ENCODE measurements around the gene MAGEB1.

The MAGEB1 gene

GRCh38 chrX:30283456-30284200, 36.7 kb downstream of the MAGEB1 start:
- TF ChIP-seq CTCF (IDR thresholded peaks at IDR 0.05), result no peak
- Histone ChIP-seq H3K4me3 (ENCODE audit: low read depth, low read length) (no peak overlapping the region), H2AFZ (no peak overlapping the region), H3K9me3 (ENCODE audit: control insufficient read depth, low read length) (no peaks in the 10 kb centered on the region), H3K36me3 (ENCODE audit: control insufficient read depth, insufficient read depth, low read length) (no peaks in the 10 kb centered on the region), H3K27ac (no peak overlapping the region), H3K9ac (no peak overlapping the region), H3K4me1 (no peaks in the 10 kb centered on the region), H3K4me2 (ENCODE audit: low read length) (no peak overlapping the region), H3K27me3 (ENCODE audit: control insufficient read depth, insufficient read depth, low read length) (no peaks in the 10 kb centered on the region), H3K79me2 (no peaks in the 10 kb centered on the region)

DNA sequence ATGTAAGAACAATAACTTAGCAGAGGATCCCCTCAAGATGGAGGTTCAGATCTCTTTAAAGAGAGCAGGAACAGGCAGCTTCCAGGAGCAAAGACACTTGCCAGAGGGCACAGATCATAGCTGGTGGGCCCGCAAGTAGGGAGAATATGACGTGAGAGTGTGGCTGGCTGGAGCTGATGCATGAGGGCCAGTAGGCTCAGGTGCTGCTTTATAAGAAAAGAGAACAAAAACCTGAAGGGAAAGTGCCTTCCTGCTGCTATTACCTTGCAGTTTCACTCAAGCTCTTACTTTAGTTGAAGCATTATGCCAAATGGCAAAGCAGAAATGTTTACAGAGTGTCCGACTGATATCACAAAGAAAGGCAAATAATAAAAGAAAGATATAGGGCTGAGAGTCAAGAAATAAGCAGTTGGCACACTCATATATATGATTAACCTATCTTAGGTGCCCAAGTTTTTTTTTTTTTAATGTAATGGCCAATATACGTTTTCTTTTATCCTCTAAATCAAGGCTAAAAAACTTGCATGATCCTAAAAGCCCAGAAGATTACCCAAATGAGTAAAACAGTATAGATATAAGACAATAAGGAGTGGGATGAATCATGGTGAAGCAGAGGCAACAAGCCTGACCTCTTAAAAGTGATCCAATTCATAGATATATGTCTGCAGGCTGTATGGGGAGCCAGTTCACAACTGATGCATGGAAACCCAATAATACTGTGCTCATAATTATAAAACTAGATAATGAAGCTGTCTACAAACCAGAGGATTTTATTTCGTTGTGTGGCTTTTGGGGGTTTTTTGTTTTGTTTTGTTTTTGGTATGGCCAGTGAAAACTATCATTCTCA, 49.7 kb downstream of the MAGEB1 start:
- Histone ChIP-seq H3K4me3 (ENCODE audit: low read depth, low read length) (no peak overlapping the region), H2AFZ (no peak overlapping the region), H3K36me3 (ENCODE audit: control insufficient read depth, insufficient read depth, low read length) (no peaks in the 10 kb centered on the region), H3K27me3 (ENCODE audit: control insufficient read depth, insufficient read depth, low read length) (no peaks in the 10 kb centered on the region), H3K27ac (no peak overlapping the region), H3K4me1 (no peaks in the 10 kb centered on the region), H3K4me2 (ENCODE audit: low read length) (no peak overlapping the region), H3K9ac (no peak overlapping the region), H3K9me3 (ENCODE audit: control insufficient read depth, low read length) (no peaks in the 10 kb centered on the region), H3K79me2 (no peaks in the 10 kb centered on the region)
- no peak for TF ChIP-seq CTCF (IDR thresholded peaks at IDR 0.05)

GRCh38 chrX:30301208-30301607, 54.3 kb downstream of the MAGEB1 start:
- no peaks in the 10 kb centered on the region for H3K4me1 ChIP-seq
- H2AFZ ChIP-seq, result no peak overlapping the region
- H3K27ac ChIP-seq, result no peak overlapping the region
- H3K27me3 ChIP-seq (ENCODE audit: control insufficient read depth, insufficient read depth, low read length), result no peaks in the 10 kb centered on the region
- no peaks in the 10 kb centered on the region for H3K9me3 ChIP-seq (ENCODE audit: control insufficient read depth, low read length)
- no peak overlapping the region for H3K9ac ChIP-seq
- no peak overlapping the region for H3K4me3 ChIP-seq (ENCODE audit: low read depth, low read length)
- H3K4me2 ChIP-seq (ENCODE audit: low read length), result no peak overlapping the region
- no peaks in the 10 kb centered on the region for H3K79me2 ChIP-seq
- TF ChIP-seq CTCF (IDR thresholded peaks at IDR 0.05), result no peak
- no peaks in the 10 kb centered on the region for H3K36me3 ChIP-seq (ENCODE audit: control insufficient read depth, insufficient read depth, low read length)

Data from parathyroid adenoma (tissue), 2 donors.